HG02870 (cell line): Measurements from ENCODE around the gene DCLRE1C.
A peak's percentile ranks its signal among the peaks of the same experiment; 100 is the strongest.
"Not testable (repeated sequence)": the region's sequence is repeated elsewhere in the genome, so short reads cannot be mapped to it uniquely, and the experiment has no call there.

ENCODE experiments used
- ATAC-seq: cut with Tn5 transposase; IDR thresholded peaks from one replicate; pipeline ENCODE4 v1.9.1; 2021; ENCODE audit warnings: mild to moderate bottlenecking, moderate library complexity; ENCODE audit not compliant: unreplicated experiment

Gene DCLRE1C

DNA sequence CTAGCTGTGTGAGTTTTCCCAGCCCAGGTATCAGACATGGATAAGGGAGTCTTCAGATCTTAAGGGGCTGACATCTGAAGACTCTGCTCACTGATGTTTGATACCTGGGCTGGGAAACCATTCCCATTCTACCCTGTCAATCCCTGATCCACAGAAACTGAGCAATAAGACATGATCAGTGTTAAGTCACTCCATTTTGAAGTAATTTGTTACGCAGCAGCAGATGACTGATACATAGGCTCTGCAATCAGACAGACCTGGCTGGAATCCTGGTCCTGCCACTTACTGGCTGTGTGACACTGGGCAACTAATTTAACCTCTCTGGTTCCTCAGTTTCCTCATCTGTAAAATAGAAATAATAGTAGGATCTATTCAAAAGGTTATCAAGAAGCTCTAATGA lies 6.6 kb downstream of the DCLRE1C start:
- ATAC-seq: no peak

DNA sequence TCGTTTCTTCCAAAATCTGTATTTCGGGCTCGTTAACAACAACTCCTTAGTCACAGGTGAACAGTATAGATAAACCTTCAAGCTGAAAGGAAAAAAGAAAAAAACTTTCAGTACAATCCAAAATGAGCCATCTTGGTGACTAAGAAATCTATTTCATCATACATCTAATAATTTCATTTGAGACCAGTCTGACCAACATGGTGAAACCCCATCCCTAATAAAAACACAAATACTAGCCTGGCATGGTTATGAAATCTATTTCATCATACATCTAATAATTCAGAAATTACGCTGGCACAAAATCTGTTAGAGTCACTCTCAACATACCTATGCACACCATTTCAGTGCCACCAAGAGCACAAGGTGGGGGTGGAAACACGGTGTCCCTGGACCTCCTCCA lies 8.8 kb downstream of the DCLRE1C start:
- ATAC-seq: no peak

DNA sequence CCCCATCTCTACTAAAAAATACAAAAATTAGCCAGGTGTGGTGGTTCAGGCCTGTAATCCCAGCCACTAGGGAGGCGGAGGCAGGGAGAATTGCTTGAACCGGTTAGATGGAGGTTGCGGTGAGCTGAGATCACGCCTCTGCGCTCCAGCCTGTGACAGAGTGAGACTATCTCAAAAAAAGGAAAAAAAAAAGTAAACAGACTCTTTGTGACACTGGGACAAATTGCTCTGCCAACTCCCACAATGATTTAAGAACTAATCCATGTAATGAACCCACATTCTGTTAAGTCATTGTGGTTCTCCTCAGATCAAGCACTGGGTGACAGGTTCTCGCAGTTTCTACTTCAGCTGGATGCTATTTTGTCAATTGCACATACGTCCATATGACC lies 11.0 kb downstream of the DCLRE1C start:
- ATAC-seq: not testable (repeated sequence)

DNA sequence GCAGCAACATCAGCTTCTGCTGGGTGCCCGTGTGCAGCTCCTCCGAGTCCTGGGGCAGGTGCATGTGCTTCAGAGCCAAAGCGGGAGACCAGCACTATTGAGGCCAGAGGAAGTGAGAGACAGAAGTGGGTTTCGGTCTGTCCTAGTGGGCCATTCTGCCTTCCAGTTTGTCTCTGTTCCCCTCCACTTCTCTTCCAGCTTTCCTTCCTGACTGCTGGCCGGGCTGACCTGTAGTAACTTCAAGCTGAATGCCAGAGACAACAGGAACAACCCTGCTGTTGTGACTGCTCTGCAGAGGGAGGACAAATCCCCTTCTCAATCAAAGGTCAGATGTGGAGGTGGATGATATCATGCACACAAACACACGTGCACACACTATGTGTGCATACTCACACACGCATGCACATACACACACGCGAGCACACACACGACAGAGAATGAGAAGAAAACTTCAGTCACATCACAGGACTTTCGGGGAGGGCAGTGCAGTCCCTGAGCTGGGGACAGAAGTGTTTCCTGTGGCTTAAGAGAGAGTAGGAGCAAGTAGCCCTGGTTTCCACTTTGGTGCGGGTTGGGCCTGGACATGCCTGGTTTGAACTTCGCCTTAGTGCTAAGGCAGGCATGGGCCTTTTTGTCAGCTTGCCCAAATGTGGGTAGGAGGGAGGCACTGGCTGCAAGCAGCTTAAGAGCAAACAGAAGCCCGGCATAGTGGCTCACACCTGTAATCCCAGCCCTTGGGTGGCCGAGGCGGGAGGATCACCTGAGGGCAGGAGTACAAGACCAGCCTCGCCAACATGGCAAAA lies 11.5 kb downstream of the DCLRE1C start:
- peak; percentile 93 for ATAC-seq

DNA sequence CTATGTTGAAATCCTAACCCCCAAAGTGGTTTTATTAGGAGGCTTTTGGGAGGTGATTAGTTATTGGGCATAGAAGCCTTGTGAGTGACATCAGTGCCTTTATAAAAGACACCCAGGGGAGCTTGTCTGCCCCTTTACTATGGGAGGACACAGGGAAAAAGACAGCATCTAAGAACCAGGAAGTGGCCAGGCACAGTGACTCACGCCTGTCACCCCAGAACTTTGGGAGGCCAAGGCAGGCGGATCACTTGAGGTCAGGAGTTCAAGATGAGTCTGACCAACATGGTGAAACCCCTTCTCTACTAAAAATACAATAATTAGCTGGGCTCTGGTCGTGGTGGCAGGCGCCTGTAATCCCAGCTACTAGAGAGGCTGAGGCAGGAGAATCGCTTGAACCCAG lies 14.9 kb downstream of the DCLRE1C start:
- not testable (repeated sequence) for ATAC-seq

- no peak for ATAC-seq
These were observed 17.3 kb downstream of the DCLRE1C start for GRCh38 chr10:14936584-14936983.

DNA sequence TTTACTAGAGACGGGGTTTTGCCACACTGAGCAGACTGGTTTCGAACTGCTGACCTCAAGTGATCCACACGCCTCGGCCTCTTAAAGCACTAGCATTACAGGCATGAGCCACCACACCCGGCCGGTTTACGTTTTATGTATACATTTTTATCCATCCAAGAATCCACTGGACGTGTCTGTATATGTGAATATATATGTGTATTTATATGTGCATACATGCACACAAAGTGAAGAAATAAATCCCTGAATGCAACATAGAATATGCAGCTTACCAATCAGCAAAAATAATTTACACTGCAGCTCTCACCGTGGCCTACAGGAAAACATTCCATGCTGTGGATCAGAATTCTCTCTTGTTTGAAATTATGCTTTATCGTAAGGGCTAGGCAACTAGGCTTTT lies 23.3 kb downstream of the DCLRE1C start:
- ATAC-seq: no peak

- ATAC-seq: peak; percentile 99
These were observed 27.0 kb downstream of the DCLRE1C start for GRCh38 chr10:14926722-14927416.

GRCh38 chr10:14926061-14926470 lies 27.8 kb downstream of the DCLRE1C start:
- peak; percentile 21 for ATAC-seq

GRCh38 chr10:14925268-14925667 lies 28.6 kb downstream of the DCLRE1C start:
- no peak for ATAC-seq

DNA sequence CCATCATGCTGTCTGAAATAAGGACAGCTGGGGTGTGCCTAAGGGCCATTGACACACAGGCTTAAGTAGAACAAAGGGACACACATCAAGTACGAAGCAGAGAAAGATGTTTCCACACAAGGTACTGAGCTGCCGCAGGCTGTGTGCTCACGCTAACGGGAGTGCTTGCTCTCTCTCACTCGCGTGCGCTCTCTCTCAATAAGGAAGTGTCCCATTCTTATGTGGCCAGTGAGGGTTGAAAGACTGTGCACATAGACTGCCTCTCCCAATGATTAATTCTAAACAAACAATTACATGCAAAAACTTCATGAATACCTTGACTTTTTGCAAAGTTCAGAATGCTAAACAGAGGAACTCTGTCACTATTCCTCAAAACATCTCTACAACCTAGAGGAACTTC lies 29.9 kb downstream of the DCLRE1C start:
- no peak for ATAC-seq

DNA sequence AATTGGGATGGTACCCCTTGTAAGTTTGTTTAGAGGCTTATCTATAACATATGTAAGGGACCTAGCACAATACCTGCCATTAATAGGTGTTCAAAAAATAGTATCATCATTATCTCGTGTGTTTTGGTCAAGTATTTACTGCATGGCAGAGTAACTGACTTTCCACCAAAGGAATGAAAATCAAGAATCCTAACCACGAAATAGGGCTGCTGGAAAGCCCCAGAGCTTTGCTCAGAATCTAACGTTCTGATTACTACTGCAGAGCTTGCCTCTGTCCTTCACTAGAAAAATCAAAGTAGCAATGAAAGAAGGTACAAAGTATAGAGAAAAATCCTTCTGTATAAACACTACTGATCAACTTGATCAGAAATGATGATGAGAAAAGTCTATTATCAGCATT lies 34.9 kb downstream of the DCLRE1C start:
- no peak for ATAC-seq

- no peak for ATAC-seq
These were observed 36.1 kb downstream of the DCLRE1C start for GRCh38 chr10:14917827-14918226.

DNA sequence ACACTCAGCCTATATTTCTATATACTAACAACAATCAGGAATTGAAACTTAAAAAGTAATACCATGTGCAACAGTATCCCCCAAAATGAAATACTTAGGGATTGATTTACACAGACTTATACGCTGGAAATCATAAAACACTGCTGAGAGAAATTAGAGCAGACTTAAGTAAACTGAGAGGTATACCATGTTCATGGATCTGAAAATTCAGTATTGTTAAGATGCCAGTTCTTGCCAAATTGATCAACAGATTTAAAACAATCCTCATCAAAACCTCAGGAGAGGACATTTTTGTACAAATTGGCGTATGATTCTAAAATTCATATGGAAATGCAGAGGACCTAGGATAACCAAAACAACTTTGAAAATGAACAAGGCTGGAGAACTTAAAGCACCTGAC lies 37.3 kb downstream of the DCLRE1C start:
- no peak for ATAC-seq

- no peak for ATAC-seq
These were observed 42.1 kb downstream of the DCLRE1C start for GRCh38 chr10:14911801-14912200.

DNA sequence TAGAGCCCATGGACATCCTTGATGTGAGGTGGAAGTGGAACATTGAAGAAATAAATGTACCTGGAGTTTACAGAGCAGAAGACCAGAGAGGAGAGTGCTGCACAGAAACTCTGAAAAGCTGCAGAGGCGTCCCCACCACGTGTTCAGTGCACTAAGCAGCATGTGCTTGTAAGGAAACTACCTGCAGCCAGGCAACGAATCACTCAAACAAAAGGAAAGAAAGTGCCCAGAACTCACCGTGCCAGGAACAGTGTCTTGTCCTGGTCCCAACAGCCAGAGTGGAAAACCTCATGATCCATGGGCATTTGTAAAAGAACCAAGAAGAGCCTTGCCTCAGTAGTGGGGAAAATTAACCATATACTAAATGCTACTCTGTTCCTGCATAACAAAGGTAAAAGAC lies 42.9 kb downstream of the DCLRE1C start:
- no peak for ATAC-seq

- no peak for ATAC-seq
These were observed 44.8 kb downstream of the DCLRE1C start for GRCh38 chr10:14909101-14909500.

DNA sequence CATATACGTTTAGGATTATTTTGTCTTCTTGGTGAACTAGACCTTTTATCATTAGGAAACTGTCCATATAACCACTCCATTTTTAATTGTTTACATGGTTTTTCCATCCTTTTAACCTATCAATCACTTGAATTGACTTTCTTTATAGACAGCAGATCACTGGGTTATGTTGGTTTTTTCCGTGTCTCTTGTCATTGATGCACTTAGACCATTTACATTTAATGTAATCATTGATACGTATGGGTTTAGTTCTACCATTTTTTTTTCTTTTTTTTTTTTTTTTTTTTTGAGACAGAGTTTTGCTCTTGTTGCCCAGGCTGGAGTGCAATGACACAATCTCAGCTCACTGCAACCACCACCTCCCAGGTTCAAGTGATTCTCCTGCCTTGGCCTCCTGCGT lies 46.3 kb downstream of the DCLRE1C start:
- ATAC-seq: not testable (repeated sequence)

GRCh38 chr10:14906765-14907164 lies 47.1 kb downstream of the DCLRE1C start:
- ATAC-seq: no peak

- no peak for ATAC-seq
These were observed 48.0 kb downstream of the DCLRE1C start for GRCh38 chr10:14905890-14906289.

- ATAC-seq: no peak
These were observed 49.0 kb downstream of the DCLRE1C start for GRCh38 chr10:14904864-14905263.

- ATAC-seq: peak; percentile 55
These were observed 49.6 kb downstream of the DCLRE1C start for GRCh38 chr10:14904316-14904732.
